ENCODE results near the gene ERVH48-1.

ERVH48-1 gene

DNA sequence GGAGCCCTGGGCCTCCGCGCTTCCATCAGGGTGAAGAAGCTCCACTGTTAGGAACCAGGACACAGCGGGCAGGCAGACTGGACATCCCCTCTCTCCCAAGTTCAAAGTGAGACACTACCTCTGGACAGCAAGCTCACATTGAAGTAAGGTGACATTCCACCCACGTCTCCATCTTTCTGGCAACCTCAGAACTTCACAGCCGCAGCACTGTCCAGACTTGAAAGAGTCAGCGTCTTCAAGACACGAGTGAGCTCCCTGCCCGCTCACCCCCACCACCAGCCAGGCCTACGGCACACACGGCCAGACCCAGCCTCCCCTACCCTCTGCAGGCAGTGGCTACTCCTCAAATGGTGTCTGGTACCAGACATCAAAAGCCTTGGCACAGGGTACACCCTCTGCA, 57.2 kb downstream of the ERVH48-1 start:
- in situ Hi-C loops (cut with HindIII; ENCODE audit: low pct_ligation_motif_present, low sequenced_read_pairs): no loop called here
- no peak for DNase-seq
- Histone ChIP-seq H3K27me3 (replicated peaks) (no peaks in the 10 kb centered on the region), H3K27ac (no peak overlapping the region), H3K4me3 (ENCODE audit: low read depth, low read length) (no peak overlapping the region), H3K36me3 (replicated peaks) (peaks cover 54% of the 10 kb centered on the region)
- TF ChIP-seq, protein P1, sequence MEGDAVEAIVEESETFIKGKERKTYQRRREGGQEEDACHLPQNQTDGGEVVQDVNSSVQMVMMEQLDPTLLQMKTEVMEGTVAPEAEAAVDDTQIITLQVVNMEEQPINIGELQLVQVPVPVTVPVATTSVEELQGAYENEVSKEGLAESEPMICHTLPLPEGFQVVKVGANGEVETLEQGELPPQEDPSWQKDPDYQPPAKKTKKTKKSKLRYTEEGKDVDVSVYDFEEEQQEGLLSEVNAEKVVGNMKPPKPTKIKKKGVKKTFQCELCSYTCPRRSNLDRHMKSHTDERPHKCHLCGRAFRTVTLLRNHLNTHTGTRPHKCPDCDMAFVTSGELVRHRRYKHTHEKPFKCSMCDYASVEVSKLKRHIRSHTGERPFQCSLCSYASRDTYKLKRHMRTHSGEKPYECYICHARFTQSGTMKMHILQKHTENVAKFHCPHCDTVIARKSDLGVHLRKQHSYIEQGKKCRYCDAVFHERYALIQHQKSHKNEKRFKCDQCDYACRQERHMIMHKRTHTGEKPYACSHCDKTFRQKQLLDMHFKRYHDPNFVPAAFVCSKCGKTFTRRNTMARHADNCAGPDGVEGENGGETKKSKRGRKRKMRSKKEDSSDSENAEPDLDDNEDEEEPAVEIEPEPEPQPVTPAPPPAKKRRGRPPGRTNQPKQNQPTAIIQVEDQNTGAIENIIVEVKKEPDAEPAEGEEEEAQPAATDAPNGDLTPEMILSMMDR (IDR thresholded peaks at IDR 0.05; ENCODE audit: low read depth, low read length, missing control alignments): no peak
